H1 (cell line): ENCODE data around the gene NAP1L5. TPM values are rescaled to one million over a fixed set of nuclear protein-coding genes. Genes with fewer than 3 reads are reported as not detected.

Experiments used
- CTCF ChIA-PET: fragments of 300-600 bp; sonication (Branson Sonifier 250); formaldehyde crosslinking; loops from one replicate; lab custom pipeline; 2021; ENCODE audit not compliant: partially characterized antibody; lab: Charles Lee
- POLR2A ChIA-PET: fragments of 300-600 bp; sonication (Branson Sonifier 250); formaldehyde crosslinking; loops from one replicate; lab custom pipeline; 2021; ENCODE audit warnings: inconsistent platforms; ENCODE audit not compliant: partially characterized antibody; lab: Charles Lee
- DNase-seq, 2 experiments: peaks; one replicate each; pipeline versions ENCODE4 v3.0.0 to v3.0.0-alpha.2; 2010 to 2022; ENCODE audit warnings: low spot score in 2 of 2, low read depth in 1 of 2, mixed read lengths in 1 of 2
- FAIRE-seq: peaks from 2 replicates; lab custom pipeline; 2011; peaks lifted over from hg19 to GRCh38; lab: Jason Lieb, UNC
- H2AFZ ChIP-seq: 2 replicates; pipeline ENCODE4 v1.8.1; 2012; ENCODE audit warnings: low read length, inconsistent platforms
- H2AK5ac ChIP-seq: 2 replicates; pipeline ENCODE4 v1.6.1; 2013; ENCODE audit warnings: low read depth, low read length
- H2BK120ac ChIP-seq: replicated peaks from 2 replicates; pipeline ENCODE3; 2013; ENCODE audit warnings: low read depth, low read length, inconsistent platforms
- H2BK12ac ChIP-seq: 2 replicates; pipeline ENCODE4 v1.6.1; 2013; ENCODE audit warnings: low read depth, low read length
- H2BK15ac ChIP-seq: 2 replicates; pipeline ENCODE4 v1.6.1; 2013; ENCODE audit warnings: low read length
- H2BK20ac ChIP-seq: 2 replicates; pipeline ENCODE4 v1.6.1; 2013; ENCODE audit warnings: low read length
- H2BK5ac ChIP-seq: 2 replicates; pipeline ENCODE4 v1.6.1; 2013; ENCODE audit warnings: low read depth, low read length
- H3K14ac ChIP-seq: 2 replicates; pipeline ENCODE4 v1.6.1; 2013; ENCODE audit warnings: inconsistent platforms; ENCODE audit not compliant: insufficient read length
- H3K18ac ChIP-seq: 2 replicates; pipeline ENCODE4 v1.6.1; 2013; ENCODE audit warnings: low read length; ENCODE audit errors: extremely low read depth
- H3K23ac ChIP-seq: 2 replicates; pipeline ENCODE4 v1.6.1; 2013; ENCODE audit warnings: inconsistent platforms; ENCODE audit not compliant: insufficient read length
- H3K23me2 ChIP-seq: 2 replicates; pipeline ENCODE4 v1.6.1; 2013; ENCODE audit warnings: low read depth, low read length
- H3K27ac ChIP-seq: 2 replicates; pipeline ENCODE4 v1.6.1; 2011; ENCODE audit warnings: low read depth, low read length, inconsistent platforms
- H3K27me3 ChIP-seq, 4 experiments: replicated peaks in 1 of 4; 1 replicate in 1 of 4; 2 replicates in 3 of 4; pipeline versions ENCODE4 v1.6.1 to v1.8.1; 2011 to 2013; ENCODE audit warnings: low read length in 3 of 4, mild to moderate bottlenecking in 3 of 4, inconsistent platforms in 2 of 4, mixed read lengths in 2 of 4, moderate library complexity in 1 of 4; ENCODE audit not compliant: control insufficient read depth in 3 of 4, insufficient read depth in 3 of 4; ENCODE audit errors: extremely low read depth in 1 of 4
- H3K36me3 ChIP-seq, 4 experiments: 2 replicates each; pipeline versions ENCODE4 v1.6.1 to v1.8.1; 2011 to 2013; ENCODE audit warnings: mild to moderate bottlenecking in 4 of 4, low read length in 3 of 4, moderate library complexity in 2 of 4, control low read depth in 1 of 4, inconsistent platforms in 1 of 4; ENCODE audit not compliant: insufficient read depth in 4 of 4, control insufficient read depth in 2 of 4
- H3K4ac ChIP-seq: replicated peaks from 2 replicates; pipeline ENCODE3; 2013; ENCODE audit warnings: low read length, low read depth, mixed read lengths, inconsistent platforms; ENCODE audit not compliant: insufficient read length
- H3K4me1 ChIP-seq, 4 experiments: replicated peaks in 1 of 4; 1 replicate in 1 of 4; 2 replicates in 3 of 4; pipeline versions ENCODE4 v1.6.1 to v1.8.1; 2011 to 2013; ENCODE audit warnings: low read length in 3 of 4, inconsistent platforms in 2 of 4, mixed read lengths in 1 of 4; ENCODE audit not compliant: insufficient read depth in 4 of 4, control insufficient read depth in 3 of 4
- H3K4me2 ChIP-seq, 2 experiments: 2 replicates each; pipeline versions ENCODE4 v1.6.1 to v1.8.1; 2011 to 2013; ENCODE audit warnings: low read depth in 2 of 2, low read length in 2 of 2, control low read depth in 1 of 2, inconsistent platforms in 1 of 2, mild to moderate bottlenecking in 1 of 2; ENCODE audit not compliant: insufficient read depth in 1 of 2
- H3K4me3 ChIP-seq, 4 experiments: fragments of 200-600, 300-600 bp in 1 of 4; sonication (generic), shearing (Covaris generic), sonication (Bioruptor Twin) in 1 of 4; 2 replicates each; pipeline versions ENCODE4 v1.5.1 to v1.8.1; 2011 to 2016; ENCODE audit warnings: low read length in 4 of 4, low read depth in 3 of 4, control low read depth in 2 of 4, inconsistent platforms in 2 of 4, mild to moderate bottlenecking in 2 of 4, mixed read lengths in 1 of 4, moderate library complexity in 1 of 4; ENCODE audit not compliant: insufficient read depth in 2 of 4; ENCODE audit errors: extremely low read depth in 1 of 4
- H3K56ac ChIP-seq: replicated peaks from 2 replicates; pipeline ENCODE3; 2013; ENCODE audit warnings: low read depth, mild to moderate bottlenecking, mixed read lengths, low read length, inconsistent platforms; ENCODE audit not compliant: insufficient read length
- H3K79me1 ChIP-seq: 2 replicates; pipeline ENCODE4 v1.6.1; 2013; ENCODE audit warnings: low read depth, low read length, control low read depth
- H3K79me2 ChIP-seq, 2 experiments: 2 replicates each; pipeline versions ENCODE4 v1.6.1 to v1.8.1; 2012 to 2013; ENCODE audit warnings: low read length in 2 of 2, mild to moderate bottlenecking in 2 of 2, inconsistent platforms in 1 of 2; ENCODE audit not compliant: insufficient read depth in 2 of 2, control insufficient read depth in 1 of 2
- H3K9ac ChIP-seq, 4 experiments: replicated peaks in 1 of 4; 1 replicate in 1 of 4; 2 replicates in 3 of 4; pipeline versions ENCODE4 v1.6.1 to v1.8.1; 2011 to 2013; ENCODE audit warnings: low read depth in 3 of 4, low read length in 3 of 4, control low read depth in 2 of 4, mild to moderate bottlenecking in 2 of 4, moderate library complexity in 2 of 4, inconsistent platforms in 1 of 4; ENCODE audit errors: extremely low read depth in 1 of 4
- H3K9me3 ChIP-seq, 2 experiments: 2 replicates each; pipeline versions ENCODE4 v1.6.1 to v1.8.1; 2012 to 2013; ENCODE audit warnings: mild to moderate bottlenecking in 2 of 2, moderate library complexity in 2 of 2, control low read depth in 1 of 2, inconsistent platforms in 1 of 2, low read depth in 1 of 2, low read length in 1 of 2, mixed read lengths in 1 of 2; ENCODE audit not compliant: insufficient read depth in 2 of 2
- H4K20me1 ChIP-seq, 2 experiments: replicated peaks in 1 of 2; 2 replicates each; pipeline versions ENCODE3 to v1.8.1; 2011 to 2013; ENCODE audit warnings: inconsistent platforms in 2 of 2, low read length in 2 of 2, mild to moderate bottlenecking in 1 of 2; ENCODE audit not compliant: insufficient read depth in 2 of 2, control insufficient read depth in 1 of 2
- H4K5ac ChIP-seq: 2 replicates; pipeline ENCODE4 v1.6.1; 2013; ENCODE audit warnings: low read length, low read depth, mixed read lengths, inconsistent platforms; ENCODE audit not compliant: insufficient read length
- H4K8ac ChIP-seq: 2 replicates; pipeline ENCODE4 v1.8.0; 2013; ENCODE audit warnings: mild to moderate bottlenecking, moderate library complexity, low read length, inconsistent platforms; ENCODE audit not compliant: insufficient read depth; ENCODE audit errors: extremely low read depth
- H4K91ac ChIP-seq: replicated peaks from 2 replicates; pipeline ENCODE3; 2013; ENCODE audit warnings: low read length, mixed read lengths, inconsistent platforms; ENCODE audit not compliant: insufficient read length
- GABPA ChIP-seq: IDR thresholded peaks from 2 replicates; pipeline ENCODE4 v1.6.1; 2011; ENCODE audit warnings: mild to moderate bottlenecking, low read length, moderate library complexity, borderline replicate concordance; ENCODE audit not compliant: insufficient read depth
- SRF ChIP-seq: IDR thresholded peaks from 2 replicates; pipeline ENCODE4 v1.6.1; 2011; ENCODE audit warnings: mild to moderate bottlenecking, low read depth, low read length, moderate library complexity
- WGBS, 2 experiments: shearing (Covaris generic) in 1 of 2; methylation state at CpG; one replicate each; pipeline versions ENCODE4 v1.1.6 to v1.1.7; 2013 to 2015; ENCODE audit warnings: low lambda C conversion rate in 2 of 2, mixed read lengths in 2 of 2, inconsistent platforms in 1 of 2, low coverage in 1 of 2, missing lambda C conversion rate in 1 of 2; ENCODE audit not compliant: insufficient replicate concordance in 2 of 2, insufficient coverage in 1 of 2, insufficient read length in 1 of 2; ENCODE audit errors: extremely low coverage in 1 of 2, missing lambda C conversion rate in 1 of 2; 5-methylcytosine and 5-hydroxymethylcytosine counted together
- polyA plus RNA-seq, 7 experiments: library from polyadenylated mRNA; depleted of rRNA in 3 of 7; stranded (reverse) in 5 of 7; unstranded in 2 of 7; fragments of >200 nt in 5 of 7; fragments of 200-250 nt in 2 of 7; gene quantifications; 1 replicate in 5 of 7; 2 replicates in 1 of 7; 4 replicates in 1 of 7; pipeline versions ENCODE4 v1.2.1 to v1.2.3, GENCODE V29; 2011 to 2013; ENCODE audit warnings: missing spikeins in 2 of 7, mixed read lengths in 2 of 7
- total RNA-seq: library from RNA; stranded (reverse); fragmentation: NEBNext Ultra II Directional; extraction: Animal tissue kit (Norgen Biotek cat#: 25700); gene quantifications from 2 replicates; pipeline ENCODE4 v1.2.1, GENCODE V29; 2021

Gene NAP1L5
- total and polyA plus RNA-seq, 2 of the 8 experiments (the other 6 are each of a cell fraction or from before 2014, with no cell fraction given) = 1.3 to 2.7 TPM

DNA sequence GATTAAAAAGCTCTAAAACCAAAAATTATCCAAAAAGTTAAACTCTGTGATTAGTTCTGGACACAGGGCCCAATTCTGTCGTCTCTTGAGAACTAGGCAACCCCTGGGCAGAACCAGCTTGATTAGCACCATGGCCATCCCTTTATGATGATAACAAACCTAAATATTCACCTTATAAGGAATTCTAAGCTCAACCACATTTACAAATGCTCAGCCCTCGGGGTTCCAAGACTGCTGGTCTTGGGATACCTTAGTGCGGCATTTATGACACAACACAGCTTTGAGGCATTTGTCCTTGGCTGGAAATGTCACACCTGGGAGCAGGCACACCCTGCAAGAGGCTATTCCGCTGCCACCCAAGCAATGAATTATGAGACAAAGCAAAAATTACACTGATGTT, 27.5 kb upstream of the NAP1L5 start:
- Histone ChIP-seq H3K27me3 (no peaks in the 10 kb centered on the region), H3K23me2 (no peaks in the 10 kb centered on the region), H3K4me3 (no peak overlapping the region), H2BK120ac (no peak overlapping the region), H3K4ac (no peak overlapping the region), H2AK5ac (no peak overlapping the region), H4K91ac (no peak overlapping the region), H3K23ac (no peak overlapping the region), H2BK15ac (no peak overlapping the region), H3K79me2 (no peaks in the 10 kb centered on the region), H3K4me1 (peaks cover 0 to 4% (median 1%) of the 10 kb centered on the region in 4 experiments; a peak in 2 of 7 replicates), H3K56ac (no peak overlapping the region), H3K4me2 (no peak overlapping the region; a peak in 1 of 4 replicates), H2BK20ac (no peak overlapping the region), H3K9ac (no peak overlapping the region), H2BK12ac (no peak overlapping the region), H4K5ac (no peak overlapping the region), H4K8ac (no peak overlapping the region), H3K79me1 (no peaks in the 10 kb centered on the region), H2BK5ac (no peak overlapping the region), H3K27ac (no peak overlapping the region), H3K18ac (no peak overlapping the region), H3K36me3 (peaks cover 0 to 12% (median 5%) of the 10 kb centered on the region in 4 experiments; a peak in 3 of 8 replicates), H2AFZ (no peak overlapping the region), H3K9me3 (no peaks in the 10 kb centered on the region), H4K20me1 (no peaks in the 10 kb centered on the region), H3K14ac (no peak overlapping the region)
- FAIRE-seq (no peak), DNase-seq (no peak)
- 73% methylated on average over 4 of the region's 4 CpGs; no CpG with 5 or more reads in 1 of the 2 experiments for WGBS, 2 experiments
- ChIA-PET CTCF (interaction anchor here (0.8 to 3.1 kb wide), 6 partner anchors 9 to 151 kb away, joined by 3 to 13 read pairs (median 4); no protein-coding TSS in a partner anchor), POLR2A (interaction anchor here (3.3 kb wide), 1 partner anchor 13 kb away, joined by 20 read pairs; no protein-coding TSS in a partner anchor)
- peak; percentile 53; the same call in 1 of the 2 replicates for TF ChIP-seq SRF
- no peak for TF ChIP-seq GABPA
